ENCODE measurements around the gene ANHX. TPM values are rescaled to one million over a fixed set of nuclear protein-coding genes. Genes with fewer than 3 reads are reported as not detected.

Gene ANHX
- total RNA-seq (2016; rRNA removed; fragmentation: Illumina TruSeq; extraction: Trizol) (not detected in 2 replicates), polyA plus RNA-seq (2011; rRNA removed) (not detected in 2 replicates), polyA minus RNA-seq (2011; rRNA and poly(A)+ RNA removed; ENCODE audit: low replicate concordance) (not detected in 2 replicates), Bru-seq, nascent RNA (not detected), BruChase-seq, experiment 1, labeled RNA remaining after a 6-hour chase (not detected), BruChase-seq, experiment 2, labeled RNA remaining after a 2-hour chase (not detected)
- total RNA-seq (2016; cell fraction: cytosol; rRNA removed; fragmentation: Illumina TruSeq; extraction: Trizol; ENCODE audit: low read depth): not detected in 2 replicates
- total RNA-seq (2016; cell fraction: insoluble cytoplasmic fraction; rRNA removed; fragmentation: Illumina TruSeq; extraction: Trizol): not detected in 2 replicates
- total RNA-seq (2016; cell fraction: membrane; rRNA removed; fragmentation: Illumina TruSeq; extraction: Trizol): not detected in 2 replicates
- total RNA-seq (2016; cell fraction: nucleus; rRNA removed; fragmentation: Illumina TruSeq; extraction: Trizol): not detected in 2 replicates
- polyA plus RNA-seq (2011; cell fraction: cytosol; rRNA removed): not detected in 2 replicates
- not detected in 2 replicates for polyA plus RNA-seq (2011; cell fraction: nucleus; rRNA removed)
- polyA plus RNA-seq (2012): not detected in 2 replicates
- not detected in 2 replicates for polyA plus RNA-seq (2016; cell fraction: cytosol; fragmentation: Illumina TruSeq; extraction: Trizol; ENCODE audit: low read depth)
- polyA plus RNA-seq (2016; cell fraction: insoluble cytoplasmic fraction; fragmentation: Illumina TruSeq; extraction: Trizol; ENCODE audit: low read depth): not detected in 2 replicates
- not detected in 2 replicates for polyA plus RNA-seq (2016; cell fraction: membrane; fragmentation: Illumina TruSeq; extraction: Trizol; ENCODE audit: low read depth)
- not detected in 2 replicates for polyA plus RNA-seq (2016; cell fraction: nucleus; fragmentation: Illumina TruSeq; extraction: Trizol; ENCODE audit: insufficient read depth, low read depth)
- polyA minus RNA-seq (2011; cell fraction: cytosol; rRNA and poly(A)+ RNA removed): not detected in 2 replicates
- not detected in 2 replicates for polyA minus RNA-seq (2011; cell fraction: nucleus; rRNA and poly(A)+ RNA removed)
- long read RNA-seq, experiment 1: 0 reads
- long read RNA-seq, experiment 2: 0 reads

- WGBS (ENCODE audit: low lambda C conversion rate): 88% methylated on average over 36 of the region's 61 CpGs
- ChIA-PET CTCF (ENCODE audit: low intra/inter-chr PET ratio, low total read pairs) (no interaction called here), POLR2A (no interaction called here)
- no TSS peak for BruUV-seq (replicated peaks)
- H3K36me3 ChIP-seq (replicated peaks in 1 of 2; ENCODE audit: control insufficient read depth in 1 of 2, insufficient read depth in 2 of 2, low read length in 2 of 2): no peaks in the 10 kb centered on the region
- H2AFZ ChIP-seq (ENCODE audit: low read length): no peak within 1 kb of the TSS
- intact Hi-C loops (cut with micrococcal nuclease; ENCODE audit: unreplicated experiment): no loop called here
- FAIRE-seq: no peak
- no peak within 1 kb of the TSS for H3K27ac ChIP-seq (ENCODE audit: extremely low read length, insufficient read depth, low read length)
- no peak for DNase-seq (ENCODE audit: low spot score)
- H3K9me3 ChIP-seq (ENCODE audit: low read length): peaks cover 84% of the 10 kb centered on the region
- no peak within 1 kb of the TSS for H3K4me3 ChIP-seq (replicated peaks in 1 of 3; ENCODE audit: insufficient read depth in 1 of 3, low read depth in 2 of 3, low read length in 3 of 3)
- no peak for ATAC-seq
- no peaks in the 10 kb centered on the region for H3K79me2 ChIP-seq (ENCODE audit: insufficient read depth, low read length)
- in situ Hi-C loops (cut with HindIII; ENCODE audit: extremely low pct_ligation_motif_present, low pct_unique_long_range_greater_than_20kb): no loop called here
- no peak within 1 kb of the TSS for H3K4me2 ChIP-seq (ENCODE audit: low read depth, low read length)
- no peaks in the 10 kb centered on the region for H3K4me1 ChIP-seq (ENCODE audit: insufficient read depth, low read length)
- H4K20me1 ChIP-seq (ENCODE audit: insufficient read depth, low read length): no peaks in the 10 kb centered on the region
- H3K27me3 ChIP-seq (ENCODE audit: control insufficient read depth in 1 of 2, insufficient read depth in 2 of 2, low read length in 2 of 2): no peaks in the 10 kb centered on the region
- no peak within 1 kb of the TSS for H3K9ac ChIP-seq (ENCODE audit: insufficient read depth, low read depth, low read length)
- TF ChIP-seq ATF7-NPFF (CRISPR knock-in tag; IDR thresholded peaks at IDR 0.05; ENCODE audit: low read depth) (no peak), KLF11 (CRISPR knock-in tag; IDR thresholded peaks at IDR 0.05) (no peak), AHR (CRISPR knock-in tag; IDR thresholded peaks at IDR 0.05) (no peak), FOXK1 (CRISPR knock-in tag; IDR thresholded peaks at IDR 0.05; ENCODE audit: borderline replicate concordance, low read depth) (no peak), ZNF432 (CRISPR knock-in tag; IDR thresholded peaks at IDR 0.05; ENCODE audit: borderline replicate concordance) (no peak), ZNF34 (CRISPR knock-in tag; IDR thresholded peaks at IDR 0.05; ENCODE audit: borderline replicate concordance) (no peak), SYNCRIP (IDR thresholded peaks at IDR 0.05; ENCODE audit: insufficient read depth, low read depth, low read length) (no peak), SNRNP70 (IDR thresholded peaks at IDR 0.05; ENCODE audit: low read depth, low read length) (no peak), ZNF263 (CRISPR knock-in tag; IDR thresholded peaks at IDR 0.05) (no peak), PCBP2 (optimal IDR thresholded peaks at IDR 0.05; ENCODE audit: low read depth, low read length, poor library complexity, severe bottlenecking) (no peak), ZNF605 (CRISPR knock-in tag; IDR thresholded peaks at IDR 0.05) (no peak), CAMTA2 (CRISPR knock-in tag; IDR thresholded peaks at IDR 0.05; ENCODE audit: borderline replicate concordance) (no peak), YEATS4 (CRISPR knock-in tag; IDR thresholded peaks at IDR 0.05; ENCODE audit: borderline replicate concordance) (no peak), MEF2D (CRISPR knock-in tag; IDR thresholded peaks at IDR 0.05) (no peak), DR1 (CRISPR knock-in tag; IDR thresholded peaks at IDR 0.05) (no peak), HNRNPUL1 (IDR thresholded peaks at IDR 0.05; ENCODE audit: low read depth, low read length) (no peak)
- TF ChIP-seq, protein P1, sequence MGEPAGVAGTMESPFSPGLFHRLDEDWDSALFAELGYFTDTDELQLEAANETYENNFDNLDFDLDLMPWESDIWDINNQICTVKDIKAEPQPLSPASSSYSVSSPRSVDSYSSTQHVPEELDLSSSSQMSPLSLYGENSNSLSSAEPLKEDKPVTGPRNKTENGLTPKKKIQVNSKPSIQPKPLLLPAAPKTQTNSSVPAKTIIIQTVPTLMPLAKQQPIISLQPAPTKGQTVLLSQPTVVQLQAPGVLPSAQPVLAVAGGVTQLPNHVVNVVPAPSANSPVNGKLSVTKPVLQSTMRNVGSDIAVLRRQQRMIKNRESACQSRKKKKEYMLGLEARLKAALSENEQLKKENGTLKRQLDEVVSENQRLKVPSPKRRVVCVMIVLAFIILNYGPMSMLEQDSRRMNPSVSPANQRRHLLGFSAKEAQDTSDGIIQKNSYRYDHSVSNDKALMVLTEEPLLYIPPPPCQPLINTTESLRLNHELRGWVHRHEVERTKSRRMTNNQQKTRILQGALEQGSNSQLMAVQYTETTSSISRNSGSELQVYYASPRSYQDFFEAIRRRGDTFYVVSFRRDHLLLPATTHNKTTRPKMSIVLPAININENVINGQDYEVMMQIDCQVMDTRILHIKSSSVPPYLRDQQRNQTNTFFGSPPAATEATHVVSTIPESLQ (CRISPR knock-in tag; conservative IDR thresholded peaks at IDR 0.05): no peak
- TF ChIP-seq, protein P2, sequence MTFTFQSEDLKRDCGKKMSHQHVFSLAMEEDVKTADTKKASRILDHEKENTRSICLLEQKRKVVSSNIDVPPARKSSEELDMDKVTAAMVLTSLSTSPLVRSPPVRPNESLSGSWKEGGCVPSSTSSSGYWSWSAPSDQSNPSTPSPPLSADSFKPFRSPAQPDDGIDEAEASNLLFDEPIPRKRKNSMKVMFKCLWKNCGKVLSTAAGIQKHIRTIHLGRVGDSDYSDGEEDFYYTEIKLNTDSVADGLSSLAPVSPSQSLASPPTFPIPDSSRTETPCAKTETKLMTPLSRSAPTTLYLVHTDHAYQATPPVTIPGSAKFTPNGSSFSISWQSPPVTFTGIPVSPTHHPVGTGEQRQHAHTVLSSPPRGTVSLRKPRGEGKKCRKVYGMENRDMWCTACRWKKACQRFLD (CRISPR knock-in tag; IDR thresholded peaks at IDR 0.05; ENCODE audit: borderline replicate concordance): no peak
Observed at GRCh38 chr12:133235401-133236112, at the start of gene ANHX. TSS of gene ANHX (minus strand) at chr12:133235877. CDS start at chr12:133234356, 1,521 bp downstream.
